Activated T-cell treated with anti-CD3 and anti-CD28 coated beads, Interleukin-2, amount 50 U/mL, for 1 hour (primary cell): Measurements from ENCODE around the gene BACH2.
"Not testable (repeated sequence)": the region's sequence is repeated elsewhere in the genome, so short reads cannot be mapped to it uniquely, and the experiment has no call there.

Source experiments
- DNase-seq: peaks from one replicate; pipeline ENCODE4 v3.0.0-alpha.2; 2020

Gene BACH2

DNA sequence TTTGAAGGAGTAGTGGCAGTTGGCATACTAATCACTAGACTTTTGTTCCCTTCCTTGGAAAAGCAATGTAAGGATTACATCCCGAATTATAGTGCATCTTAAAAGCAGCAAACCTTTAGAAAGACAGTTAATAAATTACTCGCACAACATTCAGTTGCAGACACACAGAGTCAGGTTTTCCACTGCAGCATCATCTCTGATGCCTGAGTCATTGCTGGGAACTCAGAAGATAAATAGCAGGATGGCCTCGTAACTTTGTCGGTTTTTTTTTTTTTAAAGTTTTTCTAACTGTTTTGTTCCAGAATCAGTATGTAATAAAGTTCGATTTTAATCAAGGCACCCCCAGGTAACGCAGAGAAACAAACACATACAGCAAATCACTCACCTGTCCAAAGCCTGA is 368.0 kb downstream of the BACH2 start:
- DNase-seq, result no peak

DNA sequence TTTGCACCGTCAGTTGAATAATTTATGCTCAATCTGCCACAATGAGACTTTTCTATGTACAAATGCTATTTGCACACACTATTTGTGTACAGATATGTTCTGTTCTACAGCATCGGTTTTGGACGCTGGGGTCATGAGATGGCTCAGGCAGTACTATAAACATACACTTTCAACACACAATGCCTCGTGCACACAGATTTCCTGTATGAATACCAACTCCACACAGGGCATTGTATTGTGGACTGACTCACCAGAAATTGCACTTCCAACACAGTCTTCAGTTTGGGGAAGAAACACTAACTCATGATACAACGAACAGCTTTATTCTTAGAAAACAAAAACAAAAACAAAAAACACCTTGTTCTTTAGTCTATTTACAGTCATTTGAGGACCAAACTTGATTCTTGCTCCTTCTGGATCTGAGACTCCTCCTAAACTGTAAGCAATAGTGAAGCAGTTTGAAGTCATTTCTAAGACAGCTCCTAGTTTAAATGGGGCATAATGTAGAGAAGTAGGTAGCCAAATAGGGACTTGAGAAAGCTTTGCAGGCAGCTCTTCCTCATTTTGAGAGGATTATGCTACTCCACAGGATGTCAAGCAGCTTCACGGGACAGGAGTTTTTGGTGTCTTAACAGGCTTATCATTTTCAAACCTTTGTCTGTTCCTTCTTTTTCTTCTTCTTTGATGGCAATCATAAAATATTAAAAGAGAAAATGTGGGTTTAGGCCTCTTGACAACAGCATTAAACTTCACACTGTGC is 368.7 kb downstream of the BACH2 start:
- no peak for DNase-seq

DNA sequence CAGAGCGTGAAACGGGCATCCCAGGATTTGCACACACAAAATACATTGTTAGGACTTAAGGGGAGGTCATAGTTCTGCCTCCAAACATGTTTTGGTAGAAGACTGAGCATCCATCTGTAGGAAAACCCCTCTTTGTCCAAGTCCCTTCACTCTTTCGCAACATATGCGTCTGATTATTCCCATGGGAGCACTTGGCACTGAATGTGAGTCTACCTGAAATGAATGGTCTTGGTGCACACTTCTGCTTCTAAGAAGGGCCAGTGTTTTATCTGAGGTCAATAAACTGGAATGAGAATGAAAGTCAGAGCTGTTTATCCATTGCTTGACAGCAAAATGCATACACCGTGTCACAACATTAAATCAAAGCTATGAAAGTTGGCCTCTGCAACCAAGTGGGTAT is 369.4 kb downstream of the BACH2 start:
- DNase-seq, result no peak

DNA sequence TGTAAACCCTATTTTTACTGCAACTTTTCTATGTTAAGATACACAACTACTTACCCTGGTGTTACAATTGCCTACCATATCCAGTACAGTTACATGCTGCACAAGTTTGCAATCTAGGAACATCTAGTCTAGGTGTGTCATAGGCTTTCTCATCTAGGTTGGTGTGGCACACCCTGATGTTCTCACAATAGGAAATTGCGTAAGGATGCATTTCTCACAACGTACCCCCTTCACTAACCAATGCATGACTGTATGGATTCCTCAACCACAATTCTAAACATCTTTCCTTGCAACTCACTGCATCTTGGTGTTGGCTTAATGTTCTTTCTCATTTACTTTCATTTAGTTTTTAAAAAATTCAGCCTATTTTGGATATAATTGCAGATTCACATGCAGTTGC is 370.8 kb downstream of the BACH2 start:
- no peak for DNase-seq

DNA sequence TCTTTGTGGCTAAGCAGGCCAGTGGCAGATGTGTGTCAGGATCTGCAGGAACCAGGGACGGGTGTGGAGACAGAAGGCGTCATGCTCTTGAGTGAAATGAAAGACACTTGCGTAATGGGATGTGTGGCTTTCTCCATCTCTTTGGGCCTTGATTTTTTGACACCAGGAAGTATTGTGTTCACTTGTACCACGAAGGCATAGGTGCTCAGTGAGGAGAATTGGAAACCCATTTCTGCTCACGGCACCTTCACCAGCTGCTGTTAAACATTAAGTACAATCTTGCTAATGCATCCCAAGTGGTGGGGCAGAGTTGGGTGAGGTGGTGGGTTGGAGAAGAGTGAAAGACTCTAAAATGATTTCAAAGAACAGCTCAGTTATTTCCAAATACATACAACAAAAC is 372.4 kb downstream of the BACH2 start:
- no peak for DNase-seq

DNA sequence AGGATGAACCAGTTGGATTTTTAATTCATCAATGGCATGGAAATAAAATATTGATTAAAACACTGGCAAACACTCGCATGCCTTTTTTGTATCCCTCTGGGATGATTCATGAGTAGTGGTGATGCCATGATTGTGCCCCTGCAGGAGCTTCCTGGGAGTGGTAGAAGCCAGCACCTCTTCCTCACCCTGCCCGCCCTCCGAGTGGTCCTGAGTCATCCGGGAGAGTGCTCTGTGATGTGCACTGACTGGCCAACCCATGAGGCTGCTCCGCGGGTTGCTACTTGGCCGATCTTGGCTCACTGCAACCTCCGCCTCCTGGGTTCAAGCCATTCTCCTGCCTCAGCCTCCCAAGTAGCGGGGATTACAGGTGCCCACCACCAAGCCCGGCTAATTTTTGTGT is 375.0 kb downstream of the BACH2 start:
- no peak for DNase-seq

DNA sequence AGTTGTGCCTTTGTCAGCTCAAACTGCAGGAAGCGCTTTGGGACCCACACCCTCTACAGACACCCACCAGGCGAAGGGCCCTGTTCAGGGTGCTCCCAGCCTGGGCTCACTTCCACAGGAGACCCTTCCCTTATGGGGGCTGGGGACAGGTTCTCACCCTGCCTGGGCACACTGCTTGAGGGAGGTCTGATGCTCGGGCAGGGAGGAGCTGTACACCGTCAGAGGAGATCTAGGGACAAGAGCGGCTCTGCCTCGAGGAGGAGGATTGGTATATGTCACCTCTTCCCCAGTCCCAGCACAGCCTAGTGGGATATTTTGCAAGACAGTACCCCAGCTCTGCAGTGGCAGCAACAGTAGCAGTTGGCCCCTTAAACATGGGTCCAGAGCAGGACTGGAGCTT is 375.4 kb downstream of the BACH2 start:
- DNase-seq, result no peak

DNA sequence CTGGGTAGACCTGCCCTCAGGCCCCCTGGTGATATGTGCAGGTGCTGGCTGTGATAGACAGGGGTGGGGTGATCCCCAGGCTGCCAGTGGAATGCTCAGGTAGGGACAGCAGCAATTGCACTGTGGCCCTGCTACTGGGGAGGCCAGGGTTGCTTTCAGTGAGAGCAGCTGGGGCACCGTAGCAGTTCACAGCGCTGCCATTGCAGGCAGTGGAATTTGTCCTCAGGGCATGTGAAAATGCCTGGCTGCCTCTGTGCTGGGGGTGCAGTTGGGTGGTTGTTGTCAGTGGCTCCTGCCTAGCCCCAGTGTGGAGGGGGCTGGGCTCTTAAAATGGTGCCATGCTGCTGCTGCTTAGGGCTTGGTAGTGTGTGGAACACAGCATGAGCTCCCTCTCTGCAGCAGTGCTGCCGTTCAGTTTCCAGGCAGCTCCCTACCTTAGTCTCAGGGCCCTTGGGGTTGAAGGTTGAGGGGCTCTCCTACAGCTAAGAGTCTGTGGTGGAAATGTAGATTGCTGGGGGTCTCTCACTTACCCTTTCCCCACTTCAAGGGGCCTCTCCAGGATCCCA is 378.8 kb downstream of the BACH2 start:
- DNase-seq, result no peak

DNA sequence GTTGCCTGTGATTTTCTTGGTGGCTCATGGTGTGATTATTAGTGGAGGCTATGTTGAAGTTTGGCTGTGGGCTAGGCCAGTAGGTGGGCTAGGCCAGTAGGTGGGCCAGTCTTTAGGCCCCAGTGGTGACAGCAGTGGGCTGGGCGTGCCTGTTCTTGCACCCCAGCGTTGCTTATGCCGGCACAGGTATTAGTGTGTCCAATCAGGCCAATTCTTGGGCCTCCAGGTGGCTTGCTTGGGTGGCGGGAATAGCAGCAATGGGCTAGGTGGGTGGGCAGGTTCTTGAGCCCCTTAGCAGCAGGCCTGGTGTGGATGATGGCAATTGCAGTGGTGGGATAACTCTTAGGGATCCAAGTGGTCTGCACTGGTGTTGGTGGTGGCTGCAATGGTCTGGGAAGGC is 379.4 kb downstream of the BACH2 start:
- DNase-seq, result no peak

DNA sequence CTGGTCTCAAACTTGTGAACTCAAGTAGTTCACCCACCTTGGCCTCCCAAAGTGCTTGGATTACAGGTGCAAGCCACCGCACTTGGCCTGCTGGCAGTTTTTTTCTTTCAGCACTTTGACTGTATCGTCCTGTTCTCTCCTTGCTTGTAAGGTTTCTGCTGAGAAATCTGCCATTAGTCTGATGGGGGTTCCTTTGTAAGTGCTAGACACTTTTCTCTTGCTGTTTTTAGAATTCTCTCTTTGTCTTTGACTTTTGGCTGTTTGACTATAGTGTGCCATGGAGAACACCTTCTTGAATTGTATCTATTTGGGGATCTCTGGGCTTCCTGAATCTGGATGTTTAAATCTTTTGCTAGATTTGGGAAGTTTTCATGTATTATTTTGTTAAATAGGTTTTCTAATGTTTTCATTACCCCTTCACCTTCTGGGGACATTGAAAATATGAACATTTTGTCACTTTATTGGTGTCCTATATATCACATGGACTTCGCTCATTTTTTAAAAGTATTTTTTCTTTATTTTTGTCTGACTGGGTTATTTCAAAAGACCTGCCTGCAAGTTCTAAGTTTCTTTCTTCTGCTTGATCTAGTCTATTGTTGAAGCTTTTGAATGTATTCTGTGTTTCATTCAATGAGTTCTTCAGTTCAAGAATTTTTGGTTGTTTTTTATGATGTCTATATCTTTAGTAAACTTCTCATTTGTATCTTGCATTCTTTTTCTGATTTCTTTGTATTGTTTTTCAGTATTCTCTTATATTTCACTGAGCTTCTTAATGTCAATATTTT is 380.3 kb downstream of the BACH2 start:
- DNase-seq, result no peak

DNA sequence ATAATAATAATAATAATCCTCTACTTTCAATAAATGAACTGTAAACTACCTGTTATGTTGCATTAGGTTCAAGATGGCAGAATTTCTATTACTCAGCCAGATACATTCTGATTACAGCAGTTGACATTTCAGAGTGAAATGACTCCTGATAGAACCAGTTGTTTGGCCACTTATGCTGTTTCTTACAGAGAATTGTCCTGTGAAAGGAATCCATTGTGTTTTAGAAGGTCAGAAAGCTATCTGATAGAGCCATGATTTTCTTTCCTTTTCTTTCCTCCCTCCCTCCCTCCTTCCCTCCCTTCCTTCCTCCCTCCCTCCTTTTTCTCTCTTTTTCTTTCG is 385.8 kb downstream of the BACH2 start:
- no peak for DNase-seq

DNA sequence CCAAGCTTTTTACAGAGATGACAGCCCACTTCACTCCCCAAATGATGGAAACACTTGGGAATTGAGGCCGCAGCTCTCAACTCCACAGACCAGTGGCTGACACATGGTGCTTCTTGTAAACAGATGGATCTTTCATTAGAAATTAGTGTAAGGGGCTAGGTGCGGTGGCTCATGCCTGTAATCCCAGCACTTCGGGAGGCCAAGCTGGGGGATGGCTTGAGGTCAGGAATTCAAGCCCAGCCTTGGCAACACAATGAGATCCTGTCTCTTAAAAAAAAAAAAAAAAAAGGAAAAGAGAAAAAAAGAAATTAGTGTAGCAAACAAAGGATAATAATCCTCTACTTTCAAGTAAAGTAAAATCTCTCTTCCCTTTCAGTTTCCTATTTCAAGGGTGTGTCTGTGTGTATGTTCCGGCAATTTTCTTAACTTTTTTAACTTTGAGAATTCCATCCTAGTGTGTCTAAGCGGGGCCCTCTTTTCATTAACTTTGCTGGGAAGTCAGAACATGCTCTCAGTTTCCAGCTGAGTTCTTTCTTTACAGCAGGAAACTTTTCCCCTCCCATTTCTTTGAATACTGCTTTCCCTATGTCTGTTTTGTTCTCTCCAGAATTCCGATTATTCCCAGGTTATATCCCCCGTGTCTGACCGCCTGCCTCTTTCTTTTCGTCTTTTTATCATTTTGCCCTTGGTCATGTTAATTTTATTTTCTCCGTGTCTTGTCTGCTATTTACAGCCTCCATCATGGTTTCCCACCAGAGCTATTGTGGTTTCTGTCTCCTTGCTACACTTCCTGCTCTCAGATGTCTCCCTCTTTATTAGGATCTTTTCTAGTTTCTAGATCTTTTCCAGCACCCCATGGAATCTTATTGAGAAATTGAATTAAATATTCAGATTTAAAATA is 386.4 kb downstream of the BACH2 start:
- not testable (repeated sequence) for DNase-seq

DNA sequence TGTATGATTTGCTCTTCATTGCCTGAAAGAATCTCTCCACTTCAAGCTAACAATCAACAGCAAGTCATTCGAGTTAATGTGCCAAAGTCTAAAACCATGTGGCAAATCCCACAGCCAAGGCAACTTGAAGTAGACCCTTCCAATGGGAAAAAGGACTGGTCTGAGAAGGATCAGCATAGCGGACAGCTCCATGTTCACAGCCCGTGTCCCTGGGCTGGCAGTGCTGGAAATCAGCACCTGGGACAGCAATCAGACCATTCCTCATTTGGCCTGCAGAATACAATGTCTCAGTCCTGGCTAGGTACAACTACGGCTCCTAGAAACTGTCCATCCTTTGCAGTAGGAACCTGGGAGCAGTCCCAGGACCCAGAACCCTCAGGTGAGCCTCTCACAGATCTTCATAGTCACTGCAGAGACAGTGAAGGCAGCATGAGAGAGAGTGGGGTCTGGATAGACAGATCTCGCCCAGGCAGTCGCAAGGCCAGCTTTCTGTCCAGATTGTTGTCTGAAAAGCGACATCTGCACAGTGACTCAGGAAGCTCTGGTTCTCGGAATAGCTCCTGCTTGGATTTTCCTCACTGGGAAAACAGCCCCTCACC is 401.3 kb downstream of the BACH2 start:
- no peak for DNase-seq

DNA sequence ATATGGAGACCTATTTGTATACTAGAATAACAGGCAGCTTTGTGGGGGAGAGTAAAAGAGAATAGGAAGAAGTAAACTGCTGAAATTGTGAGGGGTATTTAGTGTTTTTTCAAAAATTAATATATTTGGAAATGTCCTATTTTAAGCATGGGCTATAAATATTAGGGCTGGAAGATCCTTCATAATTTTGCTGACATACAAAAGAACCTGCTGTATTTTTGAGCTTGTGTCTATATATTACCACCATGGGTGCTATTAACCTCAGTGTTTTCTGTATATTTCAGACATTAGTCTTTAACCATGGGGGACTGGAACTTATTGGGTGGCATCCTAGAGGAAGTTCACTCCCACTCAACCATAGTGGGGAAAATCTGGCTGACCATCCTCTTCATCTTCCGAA is 402.5 kb downstream of the BACH2 start, which contains the start of gene GJA10:
TSS of gene GJA10 (plus strand) at position 301 of the 400 bp plus-strand sequence. CDS start at position 301, 0 bp downstream.
- no peak for DNase-seq

DNA sequence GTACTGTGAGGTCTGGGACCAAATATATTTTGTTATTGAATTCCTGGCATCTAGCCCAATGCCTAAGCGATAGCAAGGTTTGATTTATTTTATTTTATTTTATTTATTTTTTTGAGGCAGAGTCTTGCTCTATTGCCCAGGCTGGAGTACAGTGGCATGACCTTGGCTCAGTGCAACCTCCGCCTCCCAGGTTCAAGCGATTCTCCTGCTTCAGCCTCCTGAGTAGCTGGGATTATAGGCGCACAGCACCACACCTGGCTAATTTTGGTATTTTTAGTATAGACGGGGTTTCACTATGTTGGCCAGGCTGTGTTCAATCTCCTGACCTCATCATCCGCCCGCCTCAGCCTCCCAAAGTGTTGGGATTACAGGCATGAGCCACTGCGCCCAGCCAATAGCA is 404.1 kb downstream of the BACH2 start:
- DNase-seq, result not testable (repeated sequence)

DNA sequence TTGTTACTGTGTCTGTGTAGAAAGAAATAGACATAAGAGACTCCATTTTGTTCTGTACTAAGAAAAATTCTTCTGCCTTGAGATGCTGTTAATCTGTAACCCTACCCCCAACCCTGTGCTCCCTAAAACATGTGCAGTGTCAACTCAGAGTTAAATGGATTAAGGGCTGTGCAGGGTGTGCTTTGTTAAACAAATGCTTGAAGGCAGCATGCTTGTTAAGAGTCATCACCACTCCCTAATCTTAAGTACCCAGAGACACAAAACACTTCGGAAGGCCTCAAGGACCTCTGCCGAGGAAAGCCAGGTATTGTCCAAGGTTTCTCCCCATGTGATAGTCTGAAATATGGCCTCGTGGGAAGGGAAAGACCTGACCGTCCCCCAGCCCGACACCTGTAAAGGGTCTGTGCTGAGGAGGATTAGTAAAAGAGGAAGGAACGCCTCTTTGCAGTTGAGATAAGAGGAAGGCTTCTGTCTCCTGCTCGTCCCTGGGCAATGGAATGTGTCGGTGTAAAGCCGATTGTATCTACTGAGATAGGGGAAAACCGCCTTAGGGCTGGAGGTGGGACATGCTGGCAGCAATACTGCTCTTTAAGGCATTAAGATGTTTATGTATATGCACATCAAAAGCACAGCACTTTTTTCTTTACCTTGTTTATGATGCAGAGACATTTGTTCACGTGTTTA is 405.7 kb downstream of the BACH2 start:
- DNase-seq, result not testable (repeated sequence)

DNA sequence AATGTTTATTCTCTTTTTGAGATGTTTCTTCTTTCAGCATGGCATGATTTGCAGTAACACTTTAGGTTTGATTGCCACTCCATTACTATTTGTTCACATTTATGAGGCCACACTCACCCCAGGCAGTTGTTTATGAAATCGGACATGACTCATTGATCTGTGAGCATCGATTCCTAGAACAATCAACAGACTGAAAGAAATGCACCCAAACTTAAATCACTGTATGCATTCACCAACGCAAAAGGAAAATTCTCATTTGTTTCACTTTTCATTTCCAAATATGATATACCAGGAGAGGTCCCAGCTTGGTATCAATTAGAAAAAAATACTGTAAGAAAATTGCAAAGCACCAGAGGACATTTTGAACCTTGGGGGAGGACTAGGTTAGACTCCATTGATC is 407.8 kb downstream of the BACH2 start:
- no peak for DNase-seq

DNA sequence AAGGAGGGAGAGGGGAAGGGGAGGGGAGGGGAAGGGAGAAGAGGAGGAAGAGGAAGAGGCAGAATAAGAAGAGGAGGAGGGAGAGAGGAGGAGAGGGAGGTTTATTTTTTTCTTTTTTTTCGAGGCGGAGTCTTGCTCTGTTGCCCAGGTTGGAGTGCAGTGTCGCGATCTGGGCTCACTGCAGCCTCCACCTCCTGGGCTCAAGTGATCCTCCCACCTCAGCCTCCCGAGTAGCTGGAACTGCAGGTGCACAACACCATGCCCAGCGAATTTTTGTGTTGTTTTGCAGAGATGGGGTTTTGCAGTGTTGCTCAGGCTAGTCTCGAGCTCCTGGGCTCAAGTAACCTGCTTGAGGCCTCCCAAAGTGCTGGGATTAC is 408.5 kb downstream of the BACH2 start:
- DNase-seq, result no peak

DNA sequence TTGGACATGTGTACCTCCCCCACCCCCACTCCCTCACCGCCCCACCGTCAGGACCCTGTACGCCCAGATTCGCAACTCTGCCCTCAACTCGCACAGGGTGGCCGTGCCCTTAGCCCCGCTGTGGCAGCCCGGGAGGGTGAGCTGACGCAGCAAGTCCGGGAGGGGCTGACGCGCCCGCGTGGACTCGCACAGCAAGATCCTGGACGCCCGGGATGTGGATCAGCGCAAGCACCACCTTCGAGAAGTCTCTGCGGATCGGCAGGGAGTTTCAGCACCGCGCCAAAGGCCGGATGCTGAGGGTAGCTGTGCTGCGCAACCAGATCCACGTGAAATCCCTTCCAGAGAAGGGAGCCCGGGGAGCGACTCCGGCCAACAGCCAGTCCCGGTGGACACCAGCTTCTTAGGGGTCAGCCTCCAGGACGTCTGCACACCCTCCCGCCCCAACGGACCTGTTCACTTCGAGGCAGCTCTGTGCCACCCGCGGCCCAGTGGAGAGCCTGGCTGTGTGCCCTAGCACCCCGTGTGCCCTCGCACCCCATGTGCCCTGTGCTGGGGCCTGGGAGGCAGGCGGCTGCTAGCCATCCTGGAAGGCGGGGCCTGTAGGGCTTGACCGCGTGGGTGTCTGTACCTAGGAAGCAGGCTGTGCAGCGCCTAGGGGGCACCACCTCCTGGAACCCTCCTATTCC is 409.0 kb downstream of the BACH2 start:
- DNase-seq, result peak; percentile 24

DNA sequence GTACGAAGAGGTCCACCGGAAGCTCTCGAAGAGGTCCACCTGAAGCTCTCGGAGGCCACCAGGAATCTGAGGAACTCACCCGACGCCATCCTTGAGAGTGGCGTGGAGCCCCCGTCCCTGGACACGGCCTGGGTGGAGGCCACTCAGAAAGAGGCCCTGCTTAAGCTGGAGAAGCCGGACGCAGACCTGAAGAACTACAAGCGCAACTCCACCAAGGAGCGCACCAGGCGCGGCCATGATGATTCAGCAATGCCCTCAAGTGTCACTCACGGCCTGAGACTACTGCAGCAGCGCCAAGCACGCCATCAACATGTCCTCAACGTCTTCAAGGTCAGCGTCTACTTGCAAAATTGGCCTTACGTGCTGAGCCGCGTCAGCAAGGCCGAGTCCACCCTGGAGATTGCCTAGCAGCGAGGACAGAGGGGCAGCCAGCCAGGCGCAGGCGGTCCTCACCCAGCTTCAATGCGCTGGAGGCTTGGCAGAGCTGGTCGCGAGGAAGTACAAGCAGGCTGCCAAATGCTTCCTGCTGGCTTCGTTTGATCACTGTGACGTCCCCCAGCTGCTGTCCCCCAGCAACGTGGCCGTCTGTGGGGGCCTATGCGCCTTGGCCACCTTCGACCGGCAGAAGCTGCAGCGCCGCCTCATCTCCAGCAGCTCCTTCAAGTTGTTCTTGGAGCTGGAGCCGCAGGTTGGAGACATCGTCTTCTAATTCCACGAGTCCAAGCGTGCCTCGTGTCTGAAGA is 410.1 kb downstream of the BACH2 start:
- DNase-seq, result no peak
